GM12874 (cell line): ENCODE results near the gene PNPLA4.

Experiments
- TF ChIP-seq, protein P1 (sequence below): IDR thresholded peaks from 2 replicates; pipeline ENCODE4 v1.5.1; 2011; ENCODE audit warnings: low read depth, mild to moderate bottlenecking, control low read depth, low read length, moderate library complexity; ENCODE audit not compliant: insufficient read depth

Gene PNPLA4

DNA sequence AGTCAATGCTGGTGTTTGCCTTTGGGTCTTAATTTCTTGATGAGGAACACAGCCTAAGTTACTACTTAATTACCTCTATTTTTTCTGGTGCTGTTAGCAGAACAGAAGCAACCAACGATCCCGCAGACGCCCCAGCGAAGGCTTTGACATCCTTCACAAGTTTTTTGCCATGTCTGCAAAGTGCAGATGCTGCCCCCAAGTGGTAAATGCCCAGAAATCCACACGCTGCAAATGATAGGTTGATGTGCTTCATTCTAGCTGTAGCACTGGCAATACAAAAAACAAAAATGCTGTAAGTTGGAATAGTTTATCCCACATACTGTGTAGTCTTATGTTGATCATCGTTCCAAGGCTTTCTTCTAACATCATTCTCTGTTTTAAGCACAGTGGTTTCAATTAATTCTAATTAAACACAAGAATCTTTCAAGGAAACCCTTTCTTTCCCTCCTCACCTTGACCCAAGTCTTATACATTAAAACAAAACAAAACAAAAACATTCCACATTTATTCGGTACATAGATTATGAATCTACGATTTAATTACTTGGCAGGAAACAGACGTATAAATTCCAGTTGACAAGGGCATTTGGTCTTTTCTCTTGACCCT is 1.2 kb downstream of the PNPLA4 start:
- TF ChIP-seq, protein P1, sequence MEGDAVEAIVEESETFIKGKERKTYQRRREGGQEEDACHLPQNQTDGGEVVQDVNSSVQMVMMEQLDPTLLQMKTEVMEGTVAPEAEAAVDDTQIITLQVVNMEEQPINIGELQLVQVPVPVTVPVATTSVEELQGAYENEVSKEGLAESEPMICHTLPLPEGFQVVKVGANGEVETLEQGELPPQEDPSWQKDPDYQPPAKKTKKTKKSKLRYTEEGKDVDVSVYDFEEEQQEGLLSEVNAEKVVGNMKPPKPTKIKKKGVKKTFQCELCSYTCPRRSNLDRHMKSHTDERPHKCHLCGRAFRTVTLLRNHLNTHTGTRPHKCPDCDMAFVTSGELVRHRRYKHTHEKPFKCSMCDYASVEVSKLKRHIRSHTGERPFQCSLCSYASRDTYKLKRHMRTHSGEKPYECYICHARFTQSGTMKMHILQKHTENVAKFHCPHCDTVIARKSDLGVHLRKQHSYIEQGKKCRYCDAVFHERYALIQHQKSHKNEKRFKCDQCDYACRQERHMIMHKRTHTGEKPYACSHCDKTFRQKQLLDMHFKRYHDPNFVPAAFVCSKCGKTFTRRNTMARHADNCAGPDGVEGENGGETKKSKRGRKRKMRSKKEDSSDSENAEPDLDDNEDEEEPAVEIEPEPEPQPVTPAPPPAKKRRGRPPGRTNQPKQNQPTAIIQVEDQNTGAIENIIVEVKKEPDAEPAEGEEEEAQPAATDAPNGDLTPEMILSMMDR = peak; percentile 49

DNA sequence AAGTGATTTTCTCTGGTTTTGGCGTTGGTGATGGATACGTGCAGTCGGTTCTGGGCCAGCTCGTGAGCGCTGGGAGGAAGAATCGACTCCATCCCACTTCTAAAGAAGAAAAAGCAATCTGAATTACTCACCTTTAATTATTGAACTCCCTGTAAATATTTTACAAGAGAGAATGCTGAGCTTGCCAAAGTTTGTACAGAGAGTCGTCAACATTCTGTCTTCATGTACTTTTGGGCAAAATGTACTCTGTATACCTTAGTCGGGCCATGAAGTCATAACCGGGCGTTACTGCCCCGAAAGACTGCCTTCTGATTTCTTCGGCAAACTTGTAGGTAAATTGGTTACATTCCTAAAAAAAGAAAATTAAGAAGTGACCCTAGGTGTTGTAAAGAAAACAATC is 5.5 kb downstream of the PNPLA4 start:
- TF ChIP-seq, protein P1 = no peak

DNA sequence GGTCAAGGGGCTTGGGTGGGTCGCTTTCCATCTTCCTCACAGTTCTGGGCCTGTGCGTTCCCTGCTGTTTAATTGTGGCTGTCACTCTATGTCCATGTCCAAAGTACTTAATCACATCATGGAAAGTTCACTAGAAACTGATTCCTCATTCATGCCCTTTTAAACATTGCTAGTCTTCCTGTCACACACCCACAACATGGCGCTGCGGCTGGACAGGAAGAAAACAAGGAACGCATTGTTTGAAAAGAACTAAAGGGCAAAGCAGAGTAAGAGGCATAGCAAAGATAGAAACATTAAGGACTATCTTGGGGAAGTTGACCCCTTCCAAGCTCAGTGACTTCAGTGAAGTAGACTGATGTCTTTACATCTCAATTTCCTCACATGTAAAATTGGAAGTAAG is 18.4 kb downstream of the PNPLA4 start:
- TF ChIP-seq, protein P1 = no peak

DNA sequence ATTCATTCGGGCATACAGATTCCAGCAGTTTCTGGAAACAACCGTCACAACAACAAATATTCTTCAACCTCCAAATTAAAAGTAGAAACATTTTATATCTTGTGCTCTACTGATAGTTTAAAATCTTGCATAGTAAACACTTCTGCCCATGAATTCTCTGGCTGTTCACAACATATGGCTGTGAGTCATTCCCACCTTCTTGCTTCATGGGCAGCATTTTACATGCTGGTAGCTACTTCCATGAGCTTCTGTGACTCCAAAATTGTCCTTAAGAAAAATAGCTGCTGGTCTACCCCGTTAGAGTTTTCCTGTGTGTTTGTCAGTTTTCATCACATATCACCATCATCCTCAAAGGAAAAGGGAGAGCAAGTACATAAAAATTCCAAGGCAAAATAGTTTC is 22.7 kb downstream of the PNPLA4 start:
- TF ChIP-seq, protein P1 = no peak

DNA sequence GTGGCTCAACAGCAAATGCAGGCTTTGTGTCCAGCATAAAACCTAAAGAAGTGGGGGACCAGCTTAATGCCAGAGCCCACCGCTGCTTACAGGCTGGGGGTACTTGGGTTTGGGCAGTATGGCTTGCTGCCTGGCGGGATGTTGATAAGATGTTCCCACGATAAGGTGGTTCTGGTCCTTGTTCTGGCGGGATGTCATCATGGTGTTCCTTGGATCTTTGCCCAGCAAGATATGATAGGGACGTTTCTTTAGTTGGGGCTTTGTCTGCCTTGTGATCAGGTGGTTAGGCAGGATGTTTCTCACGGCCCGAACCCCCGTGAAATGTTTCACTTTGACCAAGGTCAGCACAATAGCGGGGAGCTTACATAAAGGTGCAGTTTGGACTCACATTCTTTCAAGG is 35.3 kb downstream of the PNPLA4 start:
- TF ChIP-seq, protein P1 = no peak

DNA sequence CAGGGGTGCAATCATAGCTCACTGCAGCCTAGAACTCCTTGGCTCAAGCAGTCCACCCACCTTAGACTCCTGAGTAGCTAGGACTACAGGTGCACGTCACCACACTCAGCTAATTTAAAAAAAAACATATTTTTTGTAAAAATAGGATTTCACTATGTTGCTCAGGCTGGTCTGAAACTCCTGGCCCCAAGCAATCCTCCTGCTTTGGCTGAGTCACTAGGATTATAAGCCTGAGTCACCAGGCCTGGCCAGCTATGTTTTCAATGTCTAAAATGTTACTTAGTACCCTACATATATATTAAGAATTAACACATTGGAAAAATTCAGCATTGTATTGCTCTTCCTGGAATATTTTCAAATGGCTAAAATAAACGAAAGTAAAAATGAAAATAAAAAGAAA is 37.5 kb downstream of the PNPLA4 start:
- TF ChIP-seq, protein P1 = no peak

- TF ChIP-seq, protein P1 = no peak
Measured at GRCh38 chrX:7889135-7889534, 38.1 kb downstream of the PNPLA4 start.
